ENCODE results near the gene KRTAP17-1. TPM values are rescaled to one million over a fixed set of nuclear protein-coding genes. Genes with fewer than 3 reads are reported as not detected.

Gene KRTAP17-1
- total RNA-seq, 1 experiment from 2014 or later, result not detected

GRCh38 chr17:41334385-41335305 lies 19.1 kb upstream of the KRTAP17-1 start:
- ATAC-seq (no peak), DNase-seq (ENCODE audit: low spot score) (no peak)
- no peak overlapping the region for H3K4me3 Mint-ChIP-seq
- POLR2A ChIA-PET, result no interaction called here
- no peaks in the 10 kb centered on the region for H3K27me3 Mint-ChIP-seq (ENCODE audit: low read depth)
- no peak for TF ChIP-seq FOXP1 (CRISPR knock-in tag; IDR thresholded peaks at IDR 0.05; ENCODE audit: borderline replicate concordance)
- TF ChIP-seq JAZF1 (CRISPR knock-in tag; IDR thresholded peaks at IDR 0.05), result no peak
- no peak for TF ChIP-seq ZBTB21 (CRISPR knock-in tag; IDR thresholded peaks at IDR 0.05; ENCODE audit: borderline replicate concordance)
- no peak for TF ChIP-seq FOXP4 (CRISPR knock-in tag; IDR thresholded peaks at IDR 0.05)
- TF ChIP-seq, protein P1, sequence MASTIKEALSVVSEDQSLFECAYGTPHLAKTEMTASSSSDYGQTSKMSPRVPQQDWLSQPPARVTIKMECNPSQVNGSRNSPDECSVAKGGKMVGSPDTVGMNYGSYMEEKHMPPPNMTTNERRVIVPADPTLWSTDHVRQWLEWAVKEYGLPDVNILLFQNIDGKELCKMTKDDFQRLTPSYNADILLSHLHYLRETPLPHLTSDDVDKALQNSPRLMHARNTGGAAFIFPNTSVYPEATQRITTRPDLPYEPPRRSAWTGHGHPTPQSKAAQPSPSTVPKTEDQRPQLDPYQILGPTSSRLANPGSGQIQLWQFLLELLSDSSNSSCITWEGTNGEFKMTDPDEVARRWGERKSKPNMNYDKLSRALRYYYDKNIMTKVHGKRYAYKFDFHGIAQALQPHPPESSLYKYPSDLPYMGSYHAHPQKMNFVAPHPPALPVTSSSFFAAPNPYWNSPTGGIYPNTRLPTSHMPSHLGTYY (CRISPR knock-in tag; IDR thresholded peaks at IDR 0.05), result no peak
- TF ChIP-seq TEAD4 (CRISPR knock-in tag; IDR thresholded peaks at IDR 0.05), result no peak
- TF ChIP-seq NFYB (CRISPR knock-in tag; conservative IDR thresholded peaks at IDR 0.05; ENCODE audit: low read depth), result no peak
- TF ChIP-seq ZNF138 (CRISPR knock-in tag; conservative IDR thresholded peaks at IDR 0.05), result no peak
- TF ChIP-seq CBFB (CRISPR knock-in tag; IDR thresholded peaks at IDR 0.05; ENCODE audit: low read depth), result no peak
- TF ChIP-seq CREB1 (CRISPR knock-in tag; IDR thresholded peaks at IDR 0.05), result no peak
- TF ChIP-seq, protein P2, sequence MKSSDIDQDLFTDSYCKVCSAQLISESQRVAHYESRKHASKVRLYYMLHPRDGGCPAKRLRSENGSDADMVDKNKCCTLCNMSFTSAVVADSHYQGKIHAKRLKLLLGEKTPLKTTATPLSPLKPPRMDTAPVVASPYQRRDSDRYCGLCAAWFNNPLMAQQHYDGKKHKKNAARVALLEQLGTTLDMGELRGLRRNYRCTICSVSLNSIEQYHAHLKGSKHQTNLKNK (CRISPR knock-in tag; IDR thresholded peaks at IDR 0.05), result no peak
- no peak for TF ChIP-seq FOXJ3 (CRISPR knock-in tag; IDR thresholded peaks at IDR 0.05; ENCODE audit: borderline replicate concordance)
- no peak overlapping the region for H3K27ac Mint-ChIP-seq
- CTCF ChIA-PET, result interaction anchor here (1.1 to 1.4 kb wide), 2 partner anchors 83 to 328 kb away, joined by 3 read pairs; no protein-coding TSS in a partner anchor
- H3K9me3 Mint-ChIP-seq, result peaks cover 4% of the 10 kb centered on the region; the same call in 1 of the 2 replicates
- no peaks in the 10 kb centered on the region for H3K36me3 Mint-ChIP-seq
- H3K4me1 Mint-ChIP-seq, result no peaks in the 10 kb centered on the region

GRCh38 chr17:41333836-41334235 lies 18.3 kb upstream of the KRTAP17-1 start:
- no peaks in the 10 kb centered on the region for H3K36me3 Mint-ChIP-seq
- ATAC-seq, result no peak
- DNase-seq (ENCODE audit: low spot score), result no peak
- no peaks in the 10 kb centered on the region for H3K27me3 Mint-ChIP-seq (ENCODE audit: low read depth)
- no peak overlapping the region for H3K4me3 Mint-ChIP-seq
- TF ChIP-seq, protein P3, sequence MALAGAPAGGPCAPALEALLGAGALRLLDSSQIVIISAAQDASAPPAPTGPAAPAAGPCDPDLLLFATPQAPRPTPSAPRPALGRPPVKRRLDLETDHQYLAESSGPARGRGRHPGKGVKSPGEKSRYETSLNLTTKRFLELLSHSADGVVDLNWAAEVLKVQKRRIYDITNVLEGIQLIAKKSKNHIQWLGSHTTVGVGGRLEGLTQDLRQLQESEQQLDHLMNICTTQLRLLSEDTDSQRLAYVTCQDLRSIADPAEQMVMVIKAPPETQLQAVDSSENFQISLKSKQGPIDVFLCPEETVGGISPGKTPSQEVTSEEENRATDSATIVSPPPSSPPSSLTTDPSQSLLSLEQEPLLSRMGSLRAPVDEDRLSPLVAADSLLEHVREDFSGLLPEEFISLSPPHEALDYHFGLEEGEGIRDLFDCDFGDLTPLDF (CRISPR knock-in tag; IDR thresholded peaks at IDR 0.05), result no peak
- TF ChIP-seq FOXP4 (CRISPR knock-in tag; IDR thresholded peaks at IDR 0.05) (no peak), ZNF423 (CRISPR knock-in tag; IDR thresholded peaks at IDR 0.05) (no peak), AR (CRISPR knock-in tag; IDR thresholded peaks at IDR 0.05) (no peak), GABPB1 (CRISPR knock-in tag; IDR thresholded peaks at IDR 0.05) (no peak), FOXK1 (CRISPR knock-in tag; IDR thresholded peaks at IDR 0.05) (no peak), SMAD4 (CRISPR knock-in tag; IDR thresholded peaks at IDR 0.05) (no peak), NFYB (CRISPR knock-in tag; conservative IDR thresholded peaks at IDR 0.05; ENCODE audit: low read depth) (no peak), JUN (CRISPR knock-in tag; IDR thresholded peaks at IDR 0.05) (no peak), ZNF263 (CRISPR knock-in tag; IDR thresholded peaks at IDR 0.05; ENCODE audit: low read depth) (no peak)
- TF ChIP-seq, protein P4, sequence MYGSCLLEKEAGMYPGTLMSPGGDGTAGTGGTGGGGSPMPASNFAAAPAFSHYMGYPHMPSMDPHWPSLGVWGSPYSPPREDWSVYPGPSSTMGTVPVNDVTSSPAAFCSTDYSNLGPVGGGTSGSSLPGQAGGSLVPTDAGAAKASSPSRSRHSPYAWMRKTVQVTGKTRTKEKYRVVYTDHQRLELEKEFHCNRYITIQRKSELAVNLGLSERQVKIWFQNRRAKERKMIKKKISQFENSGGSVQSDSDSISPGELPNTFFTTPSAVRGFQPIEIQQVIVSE (CRISPR knock-in tag; IDR thresholded peaks at IDR 0.05; ENCODE audit: borderline replicate concordance), result no peak
- TF ChIP-seq, protein P5, sequence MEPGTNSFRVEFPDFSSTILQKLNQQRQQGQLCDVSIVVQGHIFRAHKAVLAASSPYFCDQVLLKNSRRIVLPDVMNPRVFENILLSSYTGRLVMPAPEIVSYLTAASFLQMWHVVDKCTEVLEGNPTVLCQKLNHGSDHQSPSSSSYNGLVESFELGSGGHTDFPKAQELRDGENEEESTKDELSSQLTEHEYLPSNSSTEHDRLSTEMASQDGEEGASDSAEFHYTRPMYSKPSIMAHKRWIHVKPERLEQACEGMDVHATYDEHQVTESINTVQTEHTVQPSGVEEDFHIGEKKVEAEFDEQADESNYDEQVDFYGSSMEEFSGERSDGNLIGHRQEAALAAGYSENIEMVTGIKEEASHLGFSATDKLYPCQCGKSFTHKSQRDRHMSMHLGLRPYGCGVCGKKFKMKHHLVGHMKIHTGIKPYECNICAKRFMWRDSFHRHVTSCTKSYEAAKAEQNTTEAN (CRISPR knock-in tag; IDR thresholded peaks at IDR 0.05), result no peak
- H3K9me3 Mint-ChIP-seq, result peaks cover 4% of the 10 kb centered on the region; the same call in 1 of the 2 replicates
- CTCF ChIA-PET, result interaction anchor here (1.4 kb wide), 1 partner anchor 84 kb away, joined by 3 read pairs; no protein-coding TSS in a partner anchor
- no peaks in the 10 kb centered on the region for H3K4me1 Mint-ChIP-seq
- POLR2A ChIA-PET, result no interaction called here
- no peak overlapping the region for H3K27ac Mint-ChIP-seq
